Activated naive CD4-positive, alpha-beta T cell treated with anti-CD3 and anti-CD28 coated beads, Interleukin-2, amount 50 U/mL, for 72 hours (primary cell): ENCODE data around the gene PINK1. TPM values are rescaled to one million over a fixed set of nuclear protein-coding genes. Genes with fewer than 3 reads are reported as not detected.

ENCODE experiments used
- ATAC-seq, 2 donors: fragments of 150-1000 bp; cut with Tn5 transposase; 2 replicates each; pipeline ENCODE4 v1.10.0; 2021; ENCODE audit warnings: mild to moderate bottlenecking in 2 of 2, moderate library complexity in 2 of 2
- DNase-seq, 2 donors: peaks; one replicate each; pipeline ENCODE4 v3.0.0; 2021 to 2022; ENCODE audit warnings: low spot score in 2 of 2
- H3K27ac Mint-ChIP-seq, 2 donors: one replicate each; pipeline ENCODE4 v1.8.0; 2022; ENCODE audit warnings: mild to moderate bottlenecking in 2 of 2, mixed read lengths in 2 of 2
- H3K36me3 Mint-ChIP-seq, 2 donors: one replicate each; pipeline ENCODE4 v1.8.0; 2022; ENCODE audit warnings: mixed read lengths in 2 of 2
- H3K9me3 Mint-ChIP-seq, 2 donors: one replicate each; pipeline ENCODE4 v1.8.0; 2022; ENCODE audit warnings: mixed read lengths in 2 of 2
- total RNA-seq, 2 donors: library from RNA; stranded (reverse); gene quantifications; one replicate each; pipeline ENCODE4 v1.2.3, GENCODE V29; 2022

The PINK1 gene
- 10 to 100 TPM in 1 of 2 donors, 1 to 10 TPM in 1; 2.5 to 10.6 TPM for total RNA-seq

- DNase-seq (peak; percentile 89 to 99), ATAC-seq (peak; percentile 84 to 92)
- H3K27ac Mint-ChIP-seq = peak within 1 kb of the TSS; percentile 75 to 82
- H3K36me3 Mint-ChIP-seq = no peaks in the 10 kb centered on the region
- peaks cover 0 to 4% of the 10 kb centered on the region in 2 donors for H3K9me3 Mint-ChIP-seq
Observed at GRCh38 chr1:20633190-20634064, at the start of gene PINK1. TSS of gene PINK1 (plus strand) at chr1:20633458. CDS start at chr1:20633549, 91 bp downstream.

GRCh38 chr1:20584890-20585289 lies 48.4 kb upstream of the PINK1 start:
- no peak for DNase-seq
- H3K9me3 Mint-ChIP-seq = no peaks in the 10 kb centered on the region
- ATAC-seq = no peak
- peak overlapping the region in 1 of 2 donors; percentile 23 for H3K27ac Mint-ChIP-seq
- no peaks in the 10 kb centered on the region for H3K36me3 Mint-ChIP-seq

GRCh38 chr1:20586953-20587660 lies 46.2 kb upstream of the PINK1 start:
- DNase-seq = no peak
- Mint-ChIP-seq H3K27ac (no peak overlapping the region), H3K36me3 (no peaks in the 10 kb centered on the region), H3K9me3 (no peaks in the 10 kb centered on the region)
- ATAC-seq = no peak

- ATAC-seq (no peak), DNase-seq (no peak)
- H3K36me3 Mint-ChIP-seq = no peaks in the 10 kb centered on the region
- H3K27ac Mint-ChIP-seq = no peak overlapping the region
- H3K9me3 Mint-ChIP-seq = no peaks in the 10 kb centered on the region
Observed at GRCh38 chr1:20587661-20588053, 45.6 kb upstream of the PINK1 start.

GRCh38 chr1:20588634-20589225 lies 44.5 kb upstream of the PINK1 start, which contains the start of gene CDA:
TSS of gene CDA (plus strand) at chr1:20589097. CDS start at chr1:20589130, 33 bp downstream.
- no peaks in the 10 kb centered on the region for H3K9me3 Mint-ChIP-seq
- no peak within 1 kb of the TSS for H3K27ac Mint-ChIP-seq
- DNase-seq (no peak), ATAC-seq (no peak)
- no peaks in the 10 kb centered on the region for H3K36me3 Mint-ChIP-seq

GRCh38 chr1:20589331-20590278 lies 43.7 kb upstream of the PINK1 start:
- DNase-seq (no peak), ATAC-seq (no peak)
- Mint-ChIP-seq H3K27ac (no peak overlapping the region), H3K36me3 (no peaks in the 10 kb centered on the region), H3K9me3 (no peaks in the 10 kb centered on the region)

- Mint-ChIP-seq H3K36me3 (no peaks in the 10 kb centered on the region), H3K9me3 (no peaks in the 10 kb centered on the region), H3K27ac (no peak overlapping the region)
- ATAC-seq (no peak), DNase-seq (no peak)
Observed at GRCh38 chr1:20590306-20590777, 42.9 kb upstream of the PINK1 start.

- ATAC-seq (no peak), DNase-seq (no peak)
- no peaks in the 10 kb centered on the region for H3K36me3 Mint-ChIP-seq
- H3K27ac Mint-ChIP-seq = no peak overlapping the region
- no peaks in the 10 kb centered on the region for H3K9me3 Mint-ChIP-seq
Observed at GRCh38 chr1:20593756-20594155, 39.5 kb upstream of the PINK1 start.

- no peaks in the 10 kb centered on the region for H3K36me3 Mint-ChIP-seq
Observed at GRCh38 chr1:20594746-20595145, 38.5 kb upstream of the PINK1 start.

GRCh38 chr1:20596106-20596505 lies 37.2 kb upstream of the PINK1 start:
- Mint-ChIP-seq H3K27ac (no peak overlapping the region), H3K36me3 (no peaks in the 10 kb centered on the region), H3K9me3 (no peaks in the 10 kb centered on the region)
- DNase-seq (no peak), ATAC-seq (no peak)

More at GRCh38 chr1:20594746-20595145, 38.5 kb upstream of the PINK1 start:
- DNase-seq (no peak), ATAC-seq (no peak)
- Mint-ChIP-seq H3K9me3 (no peaks in the 10 kb centered on the region), H3K27ac (no peak overlapping the region)

- DNase-seq = no peak
- no peaks in the 10 kb centered on the region for H3K9me3 Mint-ChIP-seq
- no peak overlapping the region for H3K27ac Mint-ChIP-seq
- ATAC-seq = no peak
- no peaks in the 10 kb centered on the region for H3K36me3 Mint-ChIP-seq
Observed at GRCh38 chr1:20597650-20598049, 35.6 kb upstream of the PINK1 start.

- Mint-ChIP-seq H3K9me3 (no peaks in the 10 kb centered on the region), H3K27ac (no peak overlapping the region)
Observed at GRCh38 chr1:20600156-20600555, 33.1 kb upstream of the PINK1 start.

GRCh38 chr1:20601129-20601825 lies 32.0 kb upstream of the PINK1 start:
- H3K27ac Mint-ChIP-seq = no peak overlapping the region
- DNase-seq = no peak
- no peak for ATAC-seq
- no peaks in the 10 kb centered on the region for H3K9me3 Mint-ChIP-seq
- no peaks in the 10 kb centered on the region for H3K36me3 Mint-ChIP-seq

More at GRCh38 chr1:20600156-20600555, 33.1 kb upstream of the PINK1 start:
- DNase-seq (no peak), ATAC-seq (no peak)
- H3K36me3 Mint-ChIP-seq = no peaks in the 10 kb centered on the region

GRCh38 chr1:20602851-20603450 lies 30.3 kb upstream of the PINK1 start:
- no peaks in the 10 kb centered on the region for H3K9me3 Mint-ChIP-seq
- ATAC-seq = no peak
- no peak for DNase-seq
- H3K27ac Mint-ChIP-seq = no peak overlapping the region
- no peaks in the 10 kb centered on the region for H3K36me3 Mint-ChIP-seq
